Measurements from ENCODE around the gene DCLK2. TPM values are rescaled to one million over a fixed set of nuclear protein-coding genes. Genes with fewer than 3 reads are reported as not detected.
A peak's percentile ranks its signal among the peaks of the same experiment; 100 is the strongest.

The DCLK2 gene
- total RNA-seq, 8 experiments from 2014 or later, result 4.3 to 48.1 (median 25.5) TPM

DNA sequence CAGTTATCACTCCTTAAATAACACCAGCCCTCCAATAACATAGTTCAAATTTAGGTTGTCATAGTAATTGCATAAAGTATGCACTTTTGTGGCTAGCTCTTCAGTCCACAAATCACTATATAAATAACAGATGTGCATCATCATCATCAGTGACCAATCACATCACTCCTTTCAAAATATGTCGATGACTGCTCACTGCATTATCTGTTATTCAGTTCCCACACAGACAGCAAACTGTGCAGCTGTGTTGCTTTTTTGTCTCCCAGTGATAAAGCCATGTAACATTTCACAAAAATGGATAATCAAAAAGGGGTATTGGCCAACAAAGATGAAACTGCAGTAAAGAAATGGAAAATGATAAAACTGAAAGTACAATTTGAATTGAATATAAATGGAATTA lies 205.4 kb downstream of the DCLK2 start:
- Histone ChIP-seq H3K4me3 (no peak overlapping the region), H3K4me1 (replicated peaks in 1 of 2) (peaks cover 8 to 10% of the 10 kb centered on the region in 2 donors), H3K27ac (no peak overlapping the region)
- 0 to 100% (median 92%) methylated on average over 1 of the region's 1 CpG; no CpG with 5 or more reads in 4 of the 10 experiments for WGBS, 10 experiments
- ATAC-seq (replicated peaks in 6 of 8), result peak in 3 of 8 experiments; percentile 92 to 96 (median 93)
- in situ Hi-C loops (cut with MboI; ENCODE audit: low pct_unique_long_range_greater_than_20kb in 2 of 9, low sequenced_read_pairs in 9 of 9, unreplicated experiment in 9 of 9), result loop anchor here in 4 of 9 experiments (25.0 kb wide), 1 partner anchor 579 kb away; no protein-coding TSS in a partner anchor

DNA sequence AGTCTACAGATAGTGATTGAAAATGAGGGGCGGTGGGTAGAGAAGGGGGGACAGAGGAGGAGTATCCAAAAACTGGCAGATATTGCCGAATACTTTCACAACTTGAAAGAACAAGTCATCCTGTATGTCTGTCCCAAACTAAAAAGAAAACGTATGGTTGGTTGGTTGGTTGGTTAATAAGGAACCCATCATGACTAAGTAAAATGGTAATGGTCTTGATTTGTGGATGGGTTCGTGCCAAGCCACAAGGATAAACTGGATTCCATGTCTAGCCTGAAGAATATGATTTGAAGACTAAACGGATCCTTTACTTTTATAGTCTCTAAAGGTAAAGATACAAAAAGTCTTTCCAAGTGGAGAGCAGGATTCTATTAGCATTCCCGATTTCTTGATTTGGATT lies 208.4 kb downstream of the DCLK2 start:
- Histone ChIP-seq H3K4me3 (no peak overlapping the region), H3K27ac (no peak overlapping the region), H3K4me1 (replicated peaks in 1 of 2) (no peaks in the 10 kb centered on the region)
- ATAC-seq (replicated peaks in 6 of 8), result no peak
- in situ Hi-C loops (cut with MboI; ENCODE audit: low pct_unique_long_range_greater_than_20kb in 2 of 9, low sequenced_read_pairs in 9 of 9, unreplicated experiment in 9 of 9), result loop anchor here in 4 of 9 experiments (25.0 kb wide), 1 partner anchor 576 kb away; no protein-coding TSS in a partner anchor
- WGBS, 10 experiments, result 60 to 100% (median 87%) methylated on average over 2 to 6 of the region's 6 CpGs

DNA sequence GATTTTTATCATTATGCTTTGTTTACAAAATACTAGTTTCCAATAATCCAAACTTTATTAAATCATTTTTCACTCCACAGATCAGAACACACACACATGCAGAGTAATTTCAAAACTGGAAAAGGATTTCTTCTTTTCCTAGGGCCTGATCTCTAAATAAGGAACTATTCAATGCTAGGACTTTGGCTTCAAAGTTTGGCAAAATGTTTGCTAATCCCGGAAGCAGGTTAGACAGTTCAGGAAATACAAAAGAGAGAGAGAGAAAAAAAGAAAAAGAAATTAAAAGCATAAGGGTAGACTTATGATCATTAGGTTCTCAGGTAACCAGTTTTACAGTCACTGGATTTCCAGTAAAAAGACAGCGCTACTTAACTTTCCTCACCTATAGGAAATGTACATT lies 211.0 kb downstream of the DCLK2 start:
- in situ Hi-C loops (cut with MboI; ENCODE audit: low pct_unique_long_range_greater_than_20kb in 2 of 9, low sequenced_read_pairs in 9 of 9, unreplicated experiment in 9 of 9), result loop anchor here in 4 of 9 experiments (25.0 kb wide), 1 partner anchor 573 kb away; no protein-coding TSS in a partner anchor
- no peak for ATAC-seq (replicated peaks in 6 of 8)
- H3K4me3 ChIP-seq, result no peak overlapping the region
- H3K27ac ChIP-seq, result no peak overlapping the region
- 13 to 100% (median 88%) methylated on average over 1 to 2 of the region's 2 CpGs; no CpG with 5 or more reads in 1 of the 10 experiments for WGBS, 10 experiments
- no peaks in the 10 kb centered on the region for H3K4me1 ChIP-seq (replicated peaks in 1 of 2)

DNA sequence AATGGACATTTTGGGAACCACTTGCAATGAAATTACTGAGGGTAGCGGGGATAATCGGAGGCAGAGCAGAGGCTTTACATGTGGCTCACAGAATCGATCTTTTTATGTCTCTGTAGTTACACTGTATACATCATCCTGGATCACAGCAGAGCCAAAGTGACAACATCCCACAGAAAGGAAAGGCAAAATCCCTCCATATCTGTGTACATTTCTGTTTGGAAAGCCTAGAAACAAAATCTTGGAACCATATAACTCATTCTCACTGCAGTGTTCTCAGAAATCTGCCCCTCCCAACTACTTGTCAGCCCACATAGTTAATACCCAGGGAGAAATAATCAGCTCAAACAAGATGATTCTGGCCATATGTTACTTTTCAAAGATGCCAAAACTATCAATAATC lies 211.6 kb downstream of the DCLK2 start:
- no peak for ATAC-seq (replicated peaks in 6 of 8)
- in situ Hi-C loops (cut with MboI; ENCODE audit: low pct_unique_long_range_greater_than_20kb in 2 of 9, low sequenced_read_pairs in 9 of 9, unreplicated experiment in 9 of 9), result loop anchor here in 6 of 9 experiments (10.0 to 25.0 kb wide), 2 partner anchors 572 to 575 kb away; no protein-coding TSS in a partner anchor
- Histone ChIP-seq H3K27ac (no peak overlapping the region), H3K4me1 (replicated peaks in 1 of 2) (no peaks in the 10 kb centered on the region), H3K4me3 (no peak overlapping the region)
- WGBS, 10 experiments, result 67 to 100% (median 74%) methylated on average over 2 to 3 of the region's 3 CpGs; no CpG with 5 or more reads in 3 of the 10 experiments

DNA sequence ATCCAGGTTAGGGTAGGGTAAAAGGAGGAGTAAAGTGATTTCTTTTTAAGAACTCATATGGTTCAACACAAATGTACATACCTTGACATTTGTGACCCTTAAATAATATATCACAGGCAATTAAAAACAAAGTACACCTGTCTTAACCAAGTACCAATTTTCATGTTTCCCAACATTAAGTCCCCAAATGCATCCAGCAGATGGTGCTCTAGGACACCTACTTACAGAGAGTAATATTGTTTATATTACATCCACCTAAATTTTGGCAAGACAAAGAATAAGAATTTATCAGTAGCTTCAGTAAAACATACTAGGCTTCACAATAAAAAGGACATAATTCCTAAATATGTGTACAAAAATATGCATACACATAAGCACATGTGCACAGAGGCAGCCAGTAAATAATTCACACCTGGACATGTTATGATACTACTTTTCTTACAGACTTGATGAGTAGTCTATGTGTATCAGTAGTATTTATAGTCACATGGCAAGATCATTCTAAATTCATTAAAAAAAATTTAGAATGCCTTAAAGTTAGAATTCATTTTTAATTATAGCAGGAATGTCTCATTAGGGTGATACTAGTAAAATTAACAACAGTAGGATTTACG lies 219.7 kb downstream of the DCLK2 start:
- Histone ChIP-seq H3K4me3 (no peak overlapping the region), H3K4me1 (replicated peaks in 1 of 2) (peaks cover 0 to 2% of the 10 kb centered on the region in 2 donors), H3K27ac (no peak overlapping the region)
- ATAC-seq (replicated peaks in 6 of 8), result peak in 3 of 8 experiments; percentile 28 to 66 (median 52)
- 90 to 100% (median 100%) methylated on average over 1 of the region's 1 CpG; no CpG with 5 or more reads in 3 of the 10 experiments for WGBS, 10 experiments
- in situ Hi-C loops (cut with MboI; ENCODE audit: low pct_unique_long_range_greater_than_20kb in 2 of 9, low sequenced_read_pairs in 9 of 9, unreplicated experiment in 9 of 9), result loop anchor here in 6 of 9 experiments (10.0 to 25.0 kb wide), 2 partner anchors 564 to 567 kb away; no protein-coding TSS in a partner anchor

DNA sequence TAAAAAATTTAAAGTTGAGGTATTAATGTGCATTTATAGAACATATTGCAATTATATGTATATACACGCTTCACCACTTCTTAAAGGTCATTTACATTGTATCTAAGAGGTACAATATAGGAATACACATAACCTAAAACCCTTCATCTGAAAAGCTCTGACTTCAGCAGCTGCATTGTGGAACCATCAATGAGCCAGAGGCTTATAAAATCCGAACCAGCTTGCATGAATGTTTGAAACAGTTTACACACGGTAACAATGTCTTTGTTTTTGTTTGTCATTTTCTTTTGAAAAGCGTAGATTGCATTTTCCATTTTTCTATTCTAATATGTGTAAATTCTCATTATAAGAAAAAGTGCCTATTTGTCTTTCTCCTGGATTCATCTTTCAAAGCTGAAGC lies 221.6 kb downstream of the DCLK2 start:
- no peak for ATAC-seq (replicated peaks in 6 of 8)
- no peak overlapping the region for H3K27ac ChIP-seq
- no peak overlapping the region for H3K4me3 ChIP-seq
- H3K4me1 ChIP-seq (replicated peaks in 1 of 2), result peaks cover 0 to 2% of the 10 kb centered on the region in 2 donors
- WGBS, 10 experiments, result 69 to 100% (median 89%) methylated on average over 1 to 4 of the region's 4 CpGs
- in situ Hi-C loops (cut with MboI; ENCODE audit: low pct_unique_long_range_greater_than_20kb in 2 of 9, low sequenced_read_pairs in 9 of 9, unreplicated experiment in 9 of 9), result loop anchor here in 6 of 9 experiments (10.0 to 25.0 kb wide), 3 partner anchors 287 to 565 kb away; partner anchors contain the start of gene MAB21L2 (in 1 of the 6)

DNA sequence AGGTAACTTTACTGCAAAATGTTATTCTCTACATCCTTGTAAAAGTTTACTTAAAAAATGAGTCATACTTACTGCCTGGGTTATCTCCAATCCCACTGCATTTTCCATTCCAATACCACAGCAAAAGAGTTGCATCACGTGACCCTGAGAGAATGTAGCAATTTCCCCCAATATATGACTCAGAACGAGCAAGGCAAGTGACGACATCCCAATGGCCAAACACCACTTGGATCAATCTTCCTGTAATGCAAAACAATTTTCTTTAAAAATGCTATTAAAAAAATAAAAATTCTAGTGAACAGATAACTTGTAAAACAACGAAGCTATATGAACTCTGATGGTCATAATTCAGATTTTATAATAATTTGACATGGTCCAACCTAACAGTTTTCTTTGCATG lies 224.3 kb downstream of the DCLK2 start:
- H3K27ac ChIP-seq, result no peak overlapping the region
- 18 to 97% (median 86%) methylated on average over 1 to 4 of the region's 4 CpGs; no CpG with 5 or more reads in 1 of the 10 experiments for WGBS, 10 experiments
- peak in 2 of 8 experiments; percentile 50 to 75 for ATAC-seq (replicated peaks in 6 of 8)
- no peak overlapping the region for H3K4me3 ChIP-seq
- peaks cover 0 to 2% of the 10 kb centered on the region in 2 donors for H3K4me1 ChIP-seq (replicated peaks in 1 of 2)
- in situ Hi-C loops (cut with MboI; ENCODE audit: low pct_unique_long_range_greater_than_20kb in 2 of 9, low sequenced_read_pairs in 9 of 9, unreplicated experiment in 9 of 9), result loop anchor here in 1 of 9 experiments (25.0 kb wide), 1 partner anchor 285 kb away; the partner anchor contains the start of gene MAB21L2

DNA sequence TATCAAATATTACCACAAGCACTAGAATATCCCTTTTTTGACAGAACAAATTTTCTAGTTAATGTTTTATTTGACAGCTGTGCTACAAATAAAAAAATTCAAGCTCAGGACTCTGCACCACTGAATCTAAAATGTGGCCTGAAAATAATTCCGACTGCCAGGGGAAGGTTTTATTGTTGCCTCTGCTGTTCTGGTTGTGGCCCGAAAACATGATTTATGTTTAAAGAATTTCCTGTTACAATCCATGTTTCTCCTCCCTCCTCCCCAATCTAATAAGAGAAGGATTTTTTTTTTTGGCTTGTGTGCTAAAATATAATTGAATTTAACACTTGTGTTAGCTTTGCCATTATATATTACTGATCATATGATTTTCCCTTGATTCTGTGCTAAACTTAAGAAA lies 227.8 kb downstream of the DCLK2 start:
- in situ Hi-C loops (cut with MboI; ENCODE audit: low pct_unique_long_range_greater_than_20kb in 2 of 9, low sequenced_read_pairs in 9 of 9, unreplicated experiment in 9 of 9), result loop anchor here in 1 of 9 experiments (25.0 kb wide), 1 partner anchor 281 kb away; the partner anchor contains the start of gene MAB21L2
- no peak overlapping the region for H3K27ac ChIP-seq
- ATAC-seq (replicated peaks in 6 of 8), result no peak

DNA sequence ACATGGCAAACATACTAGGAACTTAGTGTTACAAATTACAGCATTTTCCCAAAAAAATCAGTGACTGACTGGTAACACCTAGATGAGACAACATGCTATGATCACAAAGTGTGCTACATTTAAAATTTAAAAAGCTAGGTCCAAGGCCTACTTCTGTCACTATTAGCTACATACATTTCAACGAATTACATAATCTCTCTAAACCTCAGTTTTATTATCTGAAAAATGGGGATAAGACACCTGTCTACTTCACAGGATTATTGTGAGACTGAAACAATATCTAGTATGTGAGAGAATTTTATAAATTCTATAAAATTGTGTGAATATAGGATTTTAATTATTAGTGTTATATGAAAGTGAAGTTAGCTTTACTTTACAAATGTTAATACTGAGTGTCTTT lies 228.5 kb downstream of the DCLK2 start:
- no peak for ATAC-seq (replicated peaks in 6 of 8)
- no peak overlapping the region for H3K4me3 ChIP-seq
- H3K27ac ChIP-seq, result no peak overlapping the region
- peaks cover 0 to 4% of the 10 kb centered on the region in 2 donors for H3K4me1 ChIP-seq (replicated peaks in 1 of 2)
- WGBS, 10 experiments, result 89 to 100% (median 100%) methylated on average over 1 of the region's 1 CpG; no CpG with 5 or more reads in 4 of the 10 experiments
- in situ Hi-C loops (cut with MboI; ENCODE audit: low pct_unique_long_range_greater_than_20kb in 2 of 9, low sequenced_read_pairs in 9 of 9, unreplicated experiment in 9 of 9), result loop anchor here in 1 of 9 experiments (25.0 kb wide), 1 partner anchor 281 kb away; the partner anchor contains the start of gene MAB21L2

More for the DNA sequence above, 227.8 kb downstream of the DCLK2 start:
- 6 to 100% (median 78%) methylated on average over 1 to 2 of the region's 2 CpGs; no CpG with 5 or more reads in 1 of the 10 experiments for WGBS, 10 experiments
- Histone ChIP-seq H3K4me1 (replicated peaks in 1 of 2) (peaks cover 0 to 4% of the 10 kb centered on the region in 2 donors), H3K4me3 (no peak overlapping the region)

All from motor neuron (in vitro differentiated cells).